Colonic mucosa (tissue), 4 donors: Measurements from ENCODE around the gene SLC16A7. TPM values are rescaled to one million over a fixed set of nuclear protein-coding genes. Genes with fewer than 3 reads are reported as not detected.
"Not testable (repeated sequence)": the region's sequence is repeated elsewhere in the genome, so short reads cannot be mapped to it uniquely, and the experiment has no call there.

Experiments
- DNase-seq: peaks from one replicate; pipeline ENCODE4 v3.0.0-alpha.2; 2020
- H3K27ac ChIP-seq: fragments of 200-600 bp; one replicate; pipeline ENCODE4 v1.8.0; 2021
- H3K27me3 ChIP-seq: fragments of 200-600 bp; one replicate; pipeline ENCODE4 v1.8.0; 2021
- H3K36me3 ChIP-seq: fragments of 200-600 bp; one replicate; pipeline ENCODE4 v1.8.0; 2021
- H3K4me1 ChIP-seq: fragments of 200-600 bp; one replicate; pipeline ENCODE4 v1.8.0; 2021; ENCODE audit warnings: mild to moderate bottlenecking
- H3K4me3 ChIP-seq: fragments of 200-600 bp; one replicate; pipeline ENCODE4 v1.8.0; 2021
- H3K9ac ChIP-seq, 2 donors: one replicate each; pipeline ENCODE4 v1.7.0; 2013; ENCODE audit warnings: control low read depth in 2 of 2, low read depth in 2 of 2, low read length in 2 of 2
- H3K9me3 ChIP-seq: fragments of 200-600 bp; one replicate; pipeline ENCODE4 v1.8.0; 2021
- CTCF ChIP-seq: fragments of 200-600 bp; IDR thresholded peaks from one replicate; pipeline ENCODE4 v1.8.0; 2022; ENCODE audit warnings: antibody characterized with exemption, mild to moderate bottlenecking
- intact Hi-C: fragments of 100-400 bp; cut with DNase I; formaldehyde crosslinking; loops from one replicate; pipeline ENCODE4 v1.14.1; 2022
- total RNA-seq, 2 donors: library from RNA; stranded (reverse); fragmentation: NEBNext Ultra II Directional in 1 of 2; extraction: Animal tissue kit (Norgen Biotek cat#: 25700) in 1 of 2; gene quantifications; one replicate each; pipeline ENCODE4 v1.2.1, GENCODE V29; 2021
- donor health status: healthy.
- donor health status: DM: no; HTN: no; CAD: no.
- donor health status: DM: no; HTN: no; CAD: no.

SLC16A7 gene
- total RNA-seq, 2 donors from 2014 or later, result 4.4 to 9.5 TPM

GRCh38 chr12:59600171-59600570 is 4.3 kb downstream of the SLC16A7 start:
- no peaks in the 10 kb centered on the region for H3K36me3 ChIP-seq
- no peaks in the 10 kb centered on the region for H3K27me3 ChIP-seq
- intact Hi-C loops, result no loop called here
- DNase-seq, result no peak
- H3K9me3 ChIP-seq, result no peaks in the 10 kb centered on the region
- no peak overlapping the region for H3K27ac ChIP-seq
- no peak overlapping the region for H3K9ac ChIP-seq
- TF ChIP-seq CTCF, result no peak
- no peaks in the 10 kb centered on the region for H3K4me1 ChIP-seq
- no peak overlapping the region for H3K4me3 ChIP-seq

GRCh38 chr12:59603754-59604153 is 7.9 kb downstream of the SLC16A7 start:
- H3K4me3 ChIP-seq, result no peak overlapping the region
- no peak overlapping the region for H3K9ac ChIP-seq
- DNase-seq, result no peak
- no peaks in the 10 kb centered on the region for H3K27me3 ChIP-seq
- no peaks in the 10 kb centered on the region for H3K9me3 ChIP-seq
- intact Hi-C loops, result no loop called here
- H3K4me1 ChIP-seq, result no peaks in the 10 kb centered on the region
- no peak for TF ChIP-seq CTCF
- no peak overlapping the region for H3K27ac ChIP-seq
- no peaks in the 10 kb centered on the region for H3K36me3 ChIP-seq

GRCh38 chr12:59612823-59613434 is 17.1 kb downstream of the SLC16A7 start:
- H3K9me3 ChIP-seq, H3K9ac ChIP-seq, H3K4me1 ChIP-seq, H3K36me3 ChIP-seq, DNase-seq, H3K27me3 ChIP-seq, H3K27ac ChIP-seq, H3K4me3 ChIP-seq, intact Hi-C loops: not testable (repeated sequence)

- H3K4me3 ChIP-seq, result no peak overlapping the region
- no peaks in the 10 kb centered on the region for H3K9me3 ChIP-seq
- no peak overlapping the region for H3K27ac ChIP-seq
Observed at GRCh38 chr12:59615392-59616165, 19.8 kb downstream of the SLC16A7 start.

GRCh38 chr12:59619461-59620240 is 23.8 kb downstream of the SLC16A7 start:
- Histone ChIP-seq H3K4me3 (no peak overlapping the region), H3K9me3 (no peaks in the 10 kb centered on the region), H3K36me3 (no peaks in the 10 kb centered on the region), H3K27me3 (no peaks in the 10 kb centered on the region), H3K4me1 (no peaks in the 10 kb centered on the region), H3K9ac (no peak overlapping the region), H3K27ac (no peak overlapping the region)
- intact Hi-C loops, result no loop called here
- DNase-seq, result no peak
- no peak for TF ChIP-seq CTCF

More at GRCh38 chr12:59615392-59616165, 19.8 kb downstream of the SLC16A7 start:
- no peak for TF ChIP-seq CTCF
- Histone ChIP-seq H3K4me1 (no peaks in the 10 kb centered on the region), H3K27me3 (no peaks in the 10 kb centered on the region), H3K9ac (no peak overlapping the region), H3K36me3 (no peaks in the 10 kb centered on the region)
- DNase-seq, result no peak
- intact Hi-C loops, result no loop called here
